ENCODE results near the gene CACNA2D3. TPM values are rescaled to one million over a fixed set of nuclear protein-coding genes. Genes with fewer than 3 reads are reported as not detected.

The CACNA2D3 gene
- polyA plus RNA-seq, 1 donor (not counting 4 experiments of a cell fraction or from before 2014, with no cell fraction given), result 0.08 TPM

DNA sequence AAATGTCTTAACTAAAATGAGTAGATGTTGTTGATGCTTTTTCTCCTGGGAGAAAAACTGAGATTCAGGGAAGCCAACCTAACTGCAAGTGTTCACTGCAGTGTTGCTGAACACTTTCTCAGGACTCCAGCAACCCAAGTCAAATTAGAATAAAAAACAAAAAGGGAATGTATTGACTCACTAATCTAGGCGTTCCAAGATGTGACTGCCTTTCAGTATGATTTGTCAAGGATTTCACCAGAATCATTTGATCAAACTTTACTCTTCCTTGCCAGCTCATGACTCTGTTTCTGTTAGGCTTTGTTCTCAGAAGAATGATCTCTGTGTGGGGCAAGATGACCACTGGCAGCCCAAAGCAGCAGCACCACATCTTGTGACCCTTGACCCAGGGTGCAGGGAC lies 364.0 kb downstream of the CACNA2D3 start:
- no peak overlapping the region for H3K4me3 ChIP-seq (ENCODE audit: control insufficient read depth in 2 of 3, extremely low read depth in 1 of 3, insufficient read depth in 2 of 3, low read depth in 1 of 3, low read length in 3 of 3)
- FAIRE-seq, result no peak

DNA sequence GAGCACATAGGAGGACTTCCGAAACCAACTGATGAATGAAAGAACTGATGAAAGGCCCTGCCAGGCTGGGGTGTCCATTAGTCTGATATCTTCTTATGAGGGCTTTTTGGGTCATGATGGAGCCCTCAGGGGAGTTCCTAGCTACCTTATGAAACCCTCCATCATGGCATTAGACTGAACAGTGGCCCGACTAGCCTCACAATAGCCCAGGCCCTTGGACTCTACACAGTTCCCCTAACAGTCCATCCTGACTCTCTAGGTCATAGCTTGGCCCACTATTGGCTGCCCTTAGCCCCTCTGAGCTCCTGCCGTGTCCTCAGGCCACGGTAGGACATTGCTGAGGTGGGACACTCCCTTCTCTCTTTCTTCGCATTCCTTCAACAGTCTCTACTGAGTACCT lies 365.9 kb downstream of the CACNA2D3 start:
- FAIRE-seq (no peak), DNase-seq (ENCODE audit: low read depth, low spot score) (no peak)
- Histone ChIP-seq H3K27ac (ENCODE audit: control insufficient read depth, insufficient read depth, low read length) (no peak overlapping the region), H3K9me1 (ENCODE audit: control insufficient read depth, extremely low read depth, insufficient read depth, low read length) (no peaks in the 10 kb centered on the region), H3K4me3 (ENCODE audit: control insufficient read depth in 2 of 3, extremely low read depth in 1 of 3, insufficient read depth in 2 of 3, low read depth in 1 of 3, low read length in 3 of 3) (no peak overlapping the region), H2AFZ (ENCODE audit: control insufficient read depth, low read length) (no peak overlapping the region), H3K4me2 (ENCODE audit: control insufficient read depth, extremely low read depth, insufficient read depth, low read depth, low read length) (no peak overlapping the region), H3K36me3 (ENCODE audit: control insufficient read depth in 2 of 2, extremely low read depth in 1 of 2, insufficient read depth in 2 of 2, low read length in 2 of 2) (no peaks in the 10 kb centered on the region), H4K20me1 (ENCODE audit: control insufficient read depth, extremely low read depth, insufficient read depth, low read length) (no peaks in the 10 kb centered on the region), H3K79me2 (ENCODE audit: control insufficient read depth, insufficient read depth, low read length) (no peaks in the 10 kb centered on the region), H3K9me3 (ENCODE audit: control insufficient read depth, low read depth, low read length) (no peaks in the 10 kb centered on the region), H3K27me3 (ENCODE audit: control insufficient read depth, extremely low read depth, insufficient read depth, low read length) (no peaks in the 10 kb centered on the region), H3K9ac (ENCODE audit: control insufficient read depth, extremely low read depth, insufficient read depth, low read length) (no peak overlapping the region), H3K4me1 (ENCODE audit: control insufficient read depth, extremely low read depth, insufficient read depth, low read length) (no peaks in the 10 kb centered on the region)
- TF ChIP-seq CTCF (optimal IDR thresholded peaks at IDR 0.05 in 1 of 3, IDR thresholded peaks at IDR 0.05 in 1 of 3, conservative IDR thresholded peaks at IDR 0.05 in 1 of 3; ENCODE audit: extremely low read depth in 1 of 3, insufficient read depth in 2 of 3, low read length in 3 of 3), result no peak
- TF ChIP-seq EZH2 (IDR thresholded peaks at IDR 0.05; ENCODE audit: low read length), result no peak
- dilution Hi-C loops (cut with MboI; ENCODE audit: extremely low pct_ligation_motif_present, low sequenced_read_pairs), result no loop called here

More for the DNA sequence above, 364.0 kb downstream of the CACNA2D3 start:
- no peak for TF ChIP-seq EZH2 (IDR thresholded peaks at IDR 0.05; ENCODE audit: low read length)
- TF ChIP-seq CTCF (optimal IDR thresholded peaks at IDR 0.05 in 1 of 3, IDR thresholded peaks at IDR 0.05 in 1 of 3, conservative IDR thresholded peaks at IDR 0.05 in 1 of 3; ENCODE audit: extremely low read depth in 1 of 3, insufficient read depth in 2 of 3, low read length in 3 of 3), result no peak
- Histone ChIP-seq H3K27ac (ENCODE audit: control insufficient read depth, insufficient read depth, low read length) (no peak overlapping the region), H3K9me3 (ENCODE audit: control insufficient read depth, low read depth, low read length) (no peaks in the 10 kb centered on the region), H3K36me3 (ENCODE audit: control insufficient read depth in 2 of 2, extremely low read depth in 1 of 2, insufficient read depth in 2 of 2, low read length in 2 of 2) (no peaks in the 10 kb centered on the region), H3K79me2 (ENCODE audit: control insufficient read depth, insufficient read depth, low read length) (no peaks in the 10 kb centered on the region), H3K9me1 (ENCODE audit: control insufficient read depth, extremely low read depth, insufficient read depth, low read length) (no peaks in the 10 kb centered on the region), H4K20me1 (ENCODE audit: control insufficient read depth, extremely low read depth, insufficient read depth, low read length) (no peaks in the 10 kb centered on the region), H3K9ac (ENCODE audit: control insufficient read depth, extremely low read depth, insufficient read depth, low read length) (no peak overlapping the region), H3K4me1 (ENCODE audit: control insufficient read depth, extremely low read depth, insufficient read depth, low read length) (no peaks in the 10 kb centered on the region), H2AFZ (ENCODE audit: control insufficient read depth, low read length) (no peak overlapping the region), H3K27me3 (ENCODE audit: control insufficient read depth, extremely low read depth, insufficient read depth, low read length) (no peaks in the 10 kb centered on the region), H3K4me2 (ENCODE audit: control insufficient read depth, extremely low read depth, insufficient read depth, low read depth, low read length) (no peak overlapping the region)
- dilution Hi-C loops (cut with MboI; ENCODE audit: extremely low pct_ligation_motif_present, low sequenced_read_pairs), result no loop called here
- DNase-seq (ENCODE audit: low read depth, low spot score), result no peak
